ENCODE measurements around the gene ZNF341.
"Not testable (repeated sequence)": the region's sequence is repeated elsewhere in the genome, so short reads cannot be mapped to it uniquely, and the experiment has no call there.

ZNF341 gene

GRCh38 chr20:33746325-33746998 lies 14.7 kb downstream of the ZNF341 start:
- Histone ChIP-seq H3K79me2 (ENCODE audit: insufficient read depth, low read depth) (no peaks in the 10 kb centered on the region), H3K9ac (no peak overlapping the region), H3K4me1 (ENCODE audit: low read depth, poor library complexity, severe bottlenecking) (peaks cover 9% of the 10 kb centered on the region), H3K27me3 (ENCODE audit: insufficient read depth, low read depth) (no peaks in the 10 kb centered on the region), H3K36me3 (ENCODE audit: insufficient read depth) (no peaks in the 10 kb centered on the region), H3K4me3 (IDR thresholded peaks at IDR 0.05; ENCODE audit: insufficient read depth, low read depth, low read length) (no peak overlapping the region), H3K27ac (no peak overlapping the region), H3K4me2 (no peak overlapping the region), H4K20me1 (ENCODE audit: insufficient read depth) (no peaks in the 10 kb centered on the region), H2AFZ (ENCODE audit: low read depth) (no peak overlapping the region)
- TF ChIP-seq CTCF (conservative IDR thresholded peaks at IDR 0.05; ENCODE audit: low read depth, low read length): no peak

GRCh38 chr20:33751775-33752174 lies 20.0 kb downstream of the ZNF341 start:
- H3K27me3 ChIP-seq (ENCODE audit: insufficient read depth, low read depth): no peaks in the 10 kb centered on the region
- H3K4me1 ChIP-seq (ENCODE audit: low read depth, poor library complexity, severe bottlenecking): peaks cover 9% of the 10 kb centered on the region
- H3K27ac ChIP-seq: no peak overlapping the region
- H3K4me3 ChIP-seq (IDR thresholded peaks at IDR 0.05; ENCODE audit: insufficient read depth, low read depth, low read length): no peak overlapping the region
- TF ChIP-seq CTCF (conservative IDR thresholded peaks at IDR 0.05; ENCODE audit: low read depth, low read length): no peak
- H4K20me1 ChIP-seq (ENCODE audit: insufficient read depth): no peaks in the 10 kb centered on the region
- H2AFZ ChIP-seq (ENCODE audit: low read depth): no peak overlapping the region
- no peaks in the 10 kb centered on the region for H3K36me3 ChIP-seq (ENCODE audit: insufficient read depth)
- H3K9ac ChIP-seq: no peak overlapping the region
- H3K79me2 ChIP-seq (ENCODE audit: insufficient read depth, low read depth): no peaks in the 10 kb centered on the region
- H3K4me2 ChIP-seq: no peak overlapping the region

GRCh38 chr20:33753143-33753542 lies 21.3 kb downstream of the ZNF341 start:
- Histone ChIP-seq H3K4me3 (IDR thresholded peaks at IDR 0.05; ENCODE audit: insufficient read depth, low read depth, low read length) (no peak overlapping the region), H3K79me2 (ENCODE audit: insufficient read depth, low read depth) (no peaks in the 10 kb centered on the region), H2AFZ (ENCODE audit: low read depth) (no peak overlapping the region), H3K9ac (no peak overlapping the region), H3K4me2 (no peak overlapping the region), H3K4me1 (ENCODE audit: low read depth, poor library complexity, severe bottlenecking) (peaks cover 4% of the 10 kb centered on the region), H3K27ac (no peak overlapping the region), H4K20me1 (ENCODE audit: insufficient read depth) (no peaks in the 10 kb centered on the region), H3K36me3 (ENCODE audit: insufficient read depth) (no peaks in the 10 kb centered on the region), H3K27me3 (ENCODE audit: insufficient read depth, low read depth) (no peaks in the 10 kb centered on the region)
- no peak for TF ChIP-seq CTCF (conservative IDR thresholded peaks at IDR 0.05; ENCODE audit: low read depth, low read length)

- Histone ChIP-seq H3K9ac (no peak overlapping the region), H3K27ac (no peak overlapping the region), H3K79me2 (ENCODE audit: insufficient read depth, low read depth) (no peaks in the 10 kb centered on the region), H3K4me2 (no peak overlapping the region), H2AFZ (ENCODE audit: low read depth) (no peak overlapping the region), H3K36me3 (ENCODE audit: insufficient read depth) (no peaks in the 10 kb centered on the region), H3K4me3 (IDR thresholded peaks at IDR 0.05; ENCODE audit: insufficient read depth, low read depth, low read length) (no peak overlapping the region), H4K20me1 (ENCODE audit: insufficient read depth) (no peaks in the 10 kb centered on the region), H3K27me3 (ENCODE audit: insufficient read depth, low read depth) (no peaks in the 10 kb centered on the region), H3K4me1 (ENCODE audit: low read depth, poor library complexity, severe bottlenecking) (no peaks in the 10 kb centered on the region)
- no peak for TF ChIP-seq CTCF (conservative IDR thresholded peaks at IDR 0.05; ENCODE audit: low read depth, low read length)
Measured at GRCh38 chr20:33753763-33754162, 22.0 kb downstream of the ZNF341 start.

- not testable (repeated sequence) for H3K4me2 ChIP-seq
Measured at GRCh38 chr20:33755936-33756490, 24.2 kb downstream of the ZNF341 start.

More at GRCh38 chr20:33755936-33756490, 24.2 kb downstream of the ZNF341 start:
- H3K79me2 ChIP-seq (ENCODE audit: insufficient read depth, low read depth); H3K27me3 ChIP-seq (ENCODE audit: insufficient read depth, low read depth); H3K9ac ChIP-seq; H3K4me3 ChIP-seq (IDR thresholded peaks at IDR 0.05; ENCODE audit: insufficient read depth, low read depth, low read length); H2AFZ ChIP-seq (ENCODE audit: low read depth); H4K20me1 ChIP-seq (ENCODE audit: insufficient read depth); H3K27ac ChIP-seq; H3K4me1 ChIP-seq (ENCODE audit: low read depth, poor library complexity, severe bottlenecking); H3K36me3 ChIP-seq (ENCODE audit: insufficient read depth): not testable (repeated sequence)
